GM12892 (cell line): ENCODE results near the gene C10orf105.

Experiments
- POLR2A ChIP-seq: IDR thresholded peaks from 2 replicates; pipeline ENCODE4 v1.6.1; 2011; ENCODE audit warnings: low read depth, low read length, control low read depth
- POLR2AphosphoS5 ChIP-seq: IDR thresholded peaks from 2 replicates; pipeline ENCODE4 v1.6.1; 2011; ENCODE audit warnings: low read depth, low read length, control low read depth

DNA sequence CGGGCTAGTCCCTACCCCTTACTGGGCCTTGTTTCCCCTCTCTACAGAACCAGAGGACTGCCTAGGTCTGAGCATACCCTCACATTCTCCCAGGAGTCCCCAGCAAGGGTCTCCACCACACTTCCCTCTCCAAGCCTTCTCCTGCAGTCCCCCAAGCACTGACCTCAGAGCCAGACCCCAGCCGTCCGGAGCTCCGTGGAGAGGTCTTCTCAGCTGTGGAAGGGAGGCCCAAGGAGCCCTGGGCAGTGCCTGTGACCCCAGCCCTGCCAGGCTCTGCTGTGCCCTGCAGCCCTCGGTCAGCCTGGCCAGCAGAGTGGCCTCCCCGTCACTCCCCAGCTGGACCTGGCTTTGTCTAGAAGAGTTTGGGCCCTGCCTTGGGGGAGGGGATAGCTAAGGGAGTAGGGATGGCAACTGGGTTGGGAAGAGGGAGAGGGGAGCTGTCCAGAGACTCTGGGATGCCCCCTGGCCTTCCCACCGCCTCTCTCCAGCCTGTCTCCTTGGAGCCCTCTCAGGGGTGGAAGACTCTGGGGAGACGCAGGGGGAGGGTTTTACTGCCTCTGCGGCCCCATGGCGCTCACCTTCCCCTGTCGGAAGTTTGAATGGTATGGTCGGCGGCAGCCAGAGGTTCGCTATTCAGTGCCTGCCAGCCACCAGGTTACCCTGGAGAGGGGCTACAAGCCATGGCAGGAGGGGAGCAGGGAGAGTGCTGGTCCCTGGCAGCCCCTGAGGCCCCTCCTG is at the start of gene C10orf105:
- no peak for TF ChIP-seq POLR2A
- no peak for TF ChIP-seq POLR2AphosphoS5
